Astrocyte of the cerebellum (primary cell): Measurements from ENCODE around the gene KRTAP5-9.

Experiments used
- DNase-seq: peaks from one replicate; pipeline ENCODE4 v3.0.0-alpha.2; 2011; ENCODE audit warnings: low read depth
- H3K4me3 ChIP-seq: 2 replicates; pipeline ENCODE4 v1.5.1; 2011; ENCODE audit warnings: mild to moderate bottlenecking, low read depth, low read length, moderate library complexity
- CTCF ChIP-seq: IDR thresholded peaks from 2 replicates; pipeline ENCODE4 v1.5.1; 2012; ENCODE audit warnings: low read length, low read depth, moderate library complexity, mild to moderate bottlenecking; ENCODE audit errors: missing control alignments
- in situ Hi-C: cut with HindIII; loops from 2 replicates; pipeline ENCODE4 v1.10.0; 2017; ENCODE audit warnings: low sequenced_read_pairs

KRTAP5-9 gene

GRCh38 chr11:71551711-71552110 lies 3.5 kb downstream of the KRTAP5-9 start:
- no peak for TF ChIP-seq CTCF
- in situ Hi-C loops: no loop called here

GRCh38 chr11:71554996-71555395 lies 6.8 kb downstream of the KRTAP5-9 start:
- no peak for DNase-seq
- no peak overlapping the region for H3K4me3 ChIP-seq
- in situ Hi-C loops: no loop called here
- TF ChIP-seq CTCF: no peak

More at GRCh38 chr11:71551711-71552110, 3.5 kb downstream of the KRTAP5-9 start:
- no peak for DNase-seq
- H3K4me3 ChIP-seq: no peak overlapping the region

- no peak for DNase-seq
- in situ Hi-C loops: no loop called here
- H3K4me3 ChIP-seq: no peak overlapping the region
These were observed 7.3 kb downstream of the KRTAP5-9 start for GRCh38 chr11:71555508-71555907.

GRCh38 chr11:71556018-71556417 lies 7.8 kb downstream of the KRTAP5-9 start:
- no peak for TF ChIP-seq CTCF
- in situ Hi-C loops: no loop called here
- no peak for DNase-seq
- no peak overlapping the region for H3K4me3 ChIP-seq

More at GRCh38 chr11:71555508-71555907, 7.3 kb downstream of the KRTAP5-9 start:
- no peak for TF ChIP-seq CTCF

- no peak for DNase-seq
- H3K4me3 ChIP-seq: no peak overlapping the region
- no peak for TF ChIP-seq CTCF
- in situ Hi-C loops: no loop called here
These were observed 9.0 kb downstream of the KRTAP5-9 start for GRCh38 chr11:71557257-71557656.

- TF ChIP-seq CTCF: no peak
- DNase-seq: no peak
- in situ Hi-C loops: no loop called here
- H3K4me3 ChIP-seq: no peak overlapping the region
These were observed 10.8 kb downstream of the KRTAP5-9 start for GRCh38 chr11:71558996-71559395.

GRCh38 chr11:71562120-71562519 lies 13.9 kb downstream of the KRTAP5-9 start:
- no peak for TF ChIP-seq CTCF
- DNase-seq: no peak
- H3K4me3 ChIP-seq: no peak overlapping the region
- in situ Hi-C loops: no loop called here
